Gastrocnemius medialis (tissue), 4 donors: Measurements from ENCODE around the gene ALCAM.

Experiments used
- CTCF ChIP-seq, 5 experiments: fragments of 450-650 bp in 3 of 5; fragments of 200-600 bp in 2 of 5; sonication (generic) in 2 of 5; IDR thresholded peaks in 4 of 5; conservative IDR thresholded peaks in 1 of 5; 1 replicate in 4 of 5; 2 replicates in 1 of 5; pipeline ENCODE4 v1.5.1; 2016 to 2019; ENCODE audit warnings: antibody characterized with exemption in 5 of 5, mild to moderate bottlenecking in 3 of 5, moderate library complexity in 3 of 5
- POLR2A ChIP-seq, 2 donors: fragments of 450-650 bp; IDR thresholded peaks; one replicate each; pipeline ENCODE4 v1.6.1; 2017; ENCODE audit warnings: antibody characterized with exemption in 2 of 2, mild to moderate bottlenecking in 2 of 2, moderate library complexity in 2 of 2

GRCh38 chr3:105511031-105511430, 144.3 kb downstream of the ALCAM start:
- TF ChIP-seq CTCF (IDR thresholded peaks at IDR 0.05 in 4 of 5, conservative IDR thresholded peaks at IDR 0.05 in 1 of 5) (no peak), POLR2A (IDR thresholded peaks at IDR 0.05) (no peak)
